ENCODE measurements around the gene P2RY12.

The P2RY12 gene

GRCh38 chr3:151293127-151293526, 91.4 kb downstream of the P2RY12 start:
- Histone ChIP-seq H3K27me3 (no peaks in the 10 kb centered on the region), H3K9me3 (no peaks in the 10 kb centered on the region), H3K4me1 (no peaks in the 10 kb centered on the region), H3K4me3 (no peak overlapping the region), H3K36me3 (no peaks in the 10 kb centered on the region), H3K27ac (no peak overlapping the region)
- TF ChIP-seq CTCF (IDR thresholded peaks at IDR 0.05), result no peak
- no peak for DNase-seq
- intact Hi-C loops (cut with DNase I; ENCODE audit: low total_unique reads), result no loop called here

GRCh38 chr3:151290673-151291072, 93.9 kb downstream of the P2RY12 start:
- DNase-seq, result no peak
- Histone ChIP-seq H3K27me3 (no peaks in the 10 kb centered on the region), H3K4me1 (no peaks in the 10 kb centered on the region), H3K4me3 (no peak overlapping the region), H3K9me3 (no peaks in the 10 kb centered on the region), H3K27ac (no peak overlapping the region), H3K36me3 (no peaks in the 10 kb centered on the region)
- intact Hi-C loops (cut with DNase I; ENCODE audit: low total_unique reads), result no loop called here
- TF ChIP-seq CTCF (IDR thresholded peaks at IDR 0.05), result peak; percentile 34 to 36

- Histone ChIP-seq H3K4me1 (no peaks in the 10 kb centered on the region), H3K27me3 (no peaks in the 10 kb centered on the region), H3K36me3 (no peaks in the 10 kb centered on the region), H3K27ac (no peak overlapping the region), H3K9me3 (no peaks in the 10 kb centered on the region), H3K4me3 (no peak overlapping the region)
- intact Hi-C loops (cut with DNase I; ENCODE audit: low total_unique reads), result loop anchor here (10.0 kb wide), 1 partner anchor 125 kb away; no protein-coding TSS in a partner anchor
- no peak for TF ChIP-seq CTCF (IDR thresholded peaks at IDR 0.05)
- no peak for DNase-seq
These were observed 95.1 kb downstream of the P2RY12 start for GRCh38 chr3:151289445-151289844.

Data from tibial artery (tissue), 4 donors.